HCT116 (cell line): ENCODE data around the gene FDXR.

Source experiments
- EZH2 ChIP-seq: fragments of 200-600 bp; sonication (generic); IDR thresholded peaks from 2 replicates; pipeline ENCODE4 v1.6.1; 2017; ENCODE audit warnings: antibody characterized with exemption, mixed run types
- EZH2phosphoT487 ChIP-seq: fragments of 200-600 bp; IDR thresholded peaks from 2 replicates; pipeline ENCODE4 v1.6.1; 2018; ENCODE audit warnings: antibody characterized with exemption, borderline replicate concordance
- POLR2A ChIP-seq: IDR thresholded peaks from 2 replicates; pipeline ENCODE4 v1.7.0; 2011; ENCODE audit warnings: borderline replicate concordance; ENCODE audit not compliant: insufficient read depth, insufficient read length; ENCODE audit errors: extremely low read depth

- TF ChIP-seq EZH2 (no peak), EZH2phosphoT487 (no peak), POLR2A (no peak)
Observed at GRCh38 chr17:74917430-74917829, 44.6 kb upstream of the FDXR start.
